ENCODE data around the gene TINAG.

DNA sequence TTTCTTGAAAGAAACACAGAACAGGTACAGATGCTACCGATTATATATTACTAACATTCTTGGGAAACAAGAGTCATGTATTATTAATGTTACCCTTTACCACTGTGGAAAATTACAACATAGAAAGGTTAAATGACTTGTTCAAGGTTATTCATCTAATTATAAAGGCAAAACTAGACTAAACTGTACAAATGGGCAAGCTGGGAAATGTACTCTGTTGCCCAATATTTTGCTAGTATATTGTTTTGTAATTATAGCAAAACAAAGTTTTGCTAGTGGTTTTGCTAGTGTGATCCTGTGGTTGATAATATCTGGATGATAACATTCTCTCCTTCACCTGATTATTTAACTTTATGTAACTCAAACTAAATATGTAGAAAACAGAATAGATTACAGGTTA, 96.5 kb downstream of the TINAG start:
- no peak for TF ChIP-seq FOXK2 (IDR thresholded peaks at IDR 0.05)
- TF ChIP-seq HDGF (IDR thresholded peaks at IDR 0.05; ENCODE audit: borderline replicate concordance): no peak
- TF ChIP-seq BHLHE40 (IDR thresholded peaks at IDR 0.05; ENCODE audit: borderline replicate concordance): no peak
- TF ChIP-seq SP1 (IDR thresholded peaks at IDR 0.05): no peak
- no peak for TF ChIP-seq TARDBP (IDR thresholded peaks at IDR 0.05)
- no peak for TF ChIP-seq ELF4 (IDR thresholded peaks at IDR 0.05)
- TF ChIP-seq FOXM1 (IDR thresholded peaks at IDR 0.05; ENCODE audit: borderline replicate concordance): no peak
- no peak for TF ChIP-seq L3MBTL2 (conservative IDR thresholded peaks at IDR 0.05)
- TF ChIP-seq CTBP1 (IDR thresholded peaks at IDR 0.05; ENCODE audit: borderline replicate concordance): no peak
- TF ChIP-seq LEF1 (IDR thresholded peaks at IDR 0.05; ENCODE audit: borderline replicate concordance): no peak
- TF ChIP-seq, protein P1, sequence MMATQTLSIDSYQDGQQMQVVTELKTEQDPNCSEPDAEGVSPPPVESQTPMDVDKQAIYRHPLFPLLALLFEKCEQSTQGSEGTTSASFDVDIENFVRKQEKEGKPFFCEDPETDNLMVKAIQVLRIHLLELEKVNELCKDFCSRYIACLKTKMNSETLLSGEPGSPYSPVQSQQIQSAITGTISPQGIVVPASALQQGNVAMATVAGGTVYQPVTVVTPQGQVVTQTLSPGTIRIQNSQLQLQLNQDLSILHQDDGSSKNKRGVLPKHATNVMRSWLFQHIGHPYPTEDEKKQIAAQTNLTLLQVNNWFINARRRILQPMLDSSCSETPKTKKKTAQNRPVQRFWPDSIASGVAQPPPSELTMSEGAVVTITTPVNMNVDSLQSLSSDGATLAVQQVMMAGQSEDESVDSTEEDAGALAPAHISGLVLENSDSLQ (IDR thresholded peaks at IDR 0.05): no peak
- no peak for TF ChIP-seq FOXA1 (IDR thresholded peaks at IDR 0.05)
